GM18517 (cell line): ENCODE results near the gene ZNF554.
A peak's percentile ranks its signal among the peaks of the same experiment; 100 is the strongest.

Experiments
- ATAC-seq: cut with Tn5 transposase; IDR thresholded peaks from one replicate; pipeline ENCODE4 v1.9.1; 2021; ENCODE audit warnings: mild to moderate bottlenecking, moderate library complexity; ENCODE audit not compliant: unreplicated experiment

Gene ZNF554

GRCh38 chr19:2824129-2824528 lies 4.5 kb downstream of the ZNF554 start:
- no peak for ATAC-seq

GRCh38 chr19:2827022-2827421 lies 7.4 kb downstream of the ZNF554 start:
- no peak for ATAC-seq

- ATAC-seq: no peak
Measured at GRCh38 chr19:2827840-2828489, 8.3 kb downstream of the ZNF554 start.

- ATAC-seq: no peak
Measured at GRCh38 chr19:2834294-2834871, 14.7 kb downstream of the ZNF554 start.

GRCh38 chr19:2837430-2837829 lies 17.8 kb downstream of the ZNF554 start:
- ATAC-seq: no peak

- peak; percentile 90 for ATAC-seq
Measured at GRCh38 chr19:2840794-2841791, 21.4 kb downstream of the ZNF554 start, which contains the start of gene ZNF555. Gene ZNF555 (plus strand): TSS chr19:2841475. CDS start chr19:2841573, 98 bp downstream.

- no peak for ATAC-seq
Measured at GRCh38 chr19:2841855-2842574, 22.3 kb downstream of the ZNF554 start.

- no peak for ATAC-seq
Measured at GRCh38 chr19:2845107-2845506, 25.4 kb downstream of the ZNF554 start.

GRCh38 chr19:2846180-2846894 lies 26.7 kb downstream of the ZNF554 start:
- ATAC-seq: no peak

- no peak for ATAC-seq
Measured at GRCh38 chr19:2847507-2847906, 27.8 kb downstream of the ZNF554 start.

- ATAC-seq: no peak
Measured at GRCh38 chr19:2848616-2849015, 28.9 kb downstream of the ZNF554 start.

GRCh38 chr19:2850256-2850925 lies 30.7 kb downstream of the ZNF554 start:
- no peak for ATAC-seq

GRCh38 chr19:2852598-2852997 lies 32.9 kb downstream of the ZNF554 start:
- no peak for ATAC-seq

GRCh38 chr19:2853015-2853606 lies 33.4 kb downstream of the ZNF554 start:
- ATAC-seq: no peak

- no peak for ATAC-seq
Measured at GRCh38 chr19:2854849-2855248, 35.2 kb downstream of the ZNF554 start.

- ATAC-seq: no peak
Measured at GRCh38 chr19:2856457-2857050, 36.9 kb downstream of the ZNF554 start.

- ATAC-seq: no peak
Measured at GRCh38 chr19:2858864-2859263, 39.2 kb downstream of the ZNF554 start.

- ATAC-seq: no peak
Measured at GRCh38 chr19:2863816-2864215, 44.1 kb downstream of the ZNF554 start.
